Measurements from ENCODE around the gene SV2A. TPM values are rescaled to one million over a fixed set of nuclear protein-coding genes. Genes with fewer than 3 reads are reported as not detected.
A peak's percentile ranks its signal among the peaks of the same experiment; 100 is the strongest.

SV2A gene
- total RNA-seq (2021) (36.5 to 47.1 TPM (median 38.3 TPM) in 3 replicates), Bru-seq, nascent RNA (percentile 65 among the genes with signal in this experiment)
- long read RNA-seq, experiment 1, full-length matches to known transcripts: 125 of 188 reads
- long read RNA-seq, experiment 1, partial matches to known transcripts: 45 of 188 reads
- long read RNA-seq, experiment 1, other reads (novel, unspliced or antisense): 18 of 188 reads
- long read RNA-seq, experiment 2, full-length matches to known transcripts: 8 of 84 reads
- long read RNA-seq, experiment 2, partial matches to known transcripts: 70 of 84 reads
- long read RNA-seq, experiment 2, other reads (novel, unspliced or antisense): 6 of 84 reads
- long read RNA-seq, experiment 3, partial matches to known transcripts: 5 of 18 reads
- long read RNA-seq, experiment 3, other reads (novel, unspliced or antisense): 13 of 18 reads

- peak; percentile 86 for ATAC-seq
Measured at GRCh38 chr1:149917571-149918144, at the start of gene SV2A. Gene SV2A, minus strand, starts transcription at chr1:149917844. Its CDS starts 4,004 bp downstream, at chr1:149913840.

More at GRCh38 chr1:149917571-149918144, at the start of gene SV2A:
- Mint-ChIP-seq H3K36me3 (peaks cover 8% of the 10 kb centered on the region), H3K9me3 (no peaks in the 10 kb centered on the region), H3K4me3 (peak within 1 kb of the TSS; percentile 91), H3K27ac (no peak within 1 kb of the TSS), H3K27me3 (ENCODE audit: low read depth) (no peaks in the 10 kb centered on the region), H3K4me1 (peaks cover 23% of the 10 kb centered on the region)
- ChIA-PET POLR2A (interaction anchor here (1.9 kb wide), 1 partner anchor 30 kb away, joined by 4 read pairs; a partner anchor contains a TSS), CTCF (no interaction called here)
- peak; percentile 72 for DNase-seq (ENCODE audit: low spot score)
- TF ChIP-seq, protein P1, sequence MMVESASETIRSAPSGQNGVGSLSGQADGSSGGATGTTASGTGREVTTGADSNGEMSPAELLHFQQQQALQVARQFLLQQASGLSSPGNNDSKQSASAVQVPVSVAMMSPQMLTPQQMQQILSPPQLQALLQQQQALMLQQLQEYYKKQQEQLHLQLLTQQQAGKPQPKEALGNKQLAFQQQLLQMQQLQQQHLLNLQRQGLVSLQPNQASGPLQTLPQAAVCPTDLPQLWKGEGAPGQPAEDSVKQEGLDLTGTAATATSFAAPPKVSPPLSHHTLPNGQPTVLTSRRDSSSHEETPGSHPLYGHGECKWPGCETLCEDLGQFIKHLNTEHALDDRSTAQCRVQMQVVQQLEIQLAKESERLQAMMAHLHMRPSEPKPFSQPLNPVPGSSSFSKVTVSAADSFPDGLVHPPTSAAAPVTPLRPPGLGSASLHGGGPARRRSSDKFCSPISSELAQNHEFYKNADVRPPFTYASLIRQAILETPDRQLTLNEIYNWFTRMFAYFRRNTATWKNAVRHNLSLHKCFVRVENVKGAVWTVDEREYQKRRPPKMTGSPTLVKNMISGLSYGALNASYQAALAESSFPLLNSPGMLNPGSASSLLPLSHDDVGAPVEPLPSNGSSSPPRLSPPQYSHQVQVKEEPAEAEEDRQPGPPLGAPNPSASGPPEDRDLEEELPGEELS (CRISPR knock-in tag; IDR thresholded peaks at IDR 0.05): no peak
- TF ChIP-seq ZNF138 (CRISPR knock-in tag; conservative IDR thresholded peaks at IDR 0.05) (no peak), SMAD3 (CRISPR knock-in tag; IDR thresholded peaks at IDR 0.05; ENCODE audit: borderline replicate concordance) (no peak), PRRX2 (CRISPR knock-in tag; IDR thresholded peaks at IDR 0.05) (no peak), KAT7 (CRISPR knock-in tag; IDR thresholded peaks at IDR 0.05; ENCODE audit: borderline replicate concordance) (no peak), ZNF532 (CRISPR knock-in tag; IDR thresholded peaks at IDR 0.05; ENCODE audit: borderline replicate concordance) (no peak), CREM (CRISPR knock-in tag; IDR thresholded peaks at IDR 0.05) (no peak), HMGXB4 (CRISPR knock-in tag; IDR thresholded peaks at IDR 0.05) (no peak), TEAD4 (CRISPR knock-in tag; IDR thresholded peaks at IDR 0.05) (no peak), MAX (CRISPR knock-in tag; IDR thresholded peaks at IDR 0.05) (no peak), SP1 (CRISPR knock-in tag; conservative IDR thresholded peaks at IDR 0.05) (peak; percentile 57), ELF4 (CRISPR knock-in tag; IDR thresholded peaks at IDR 0.05; ENCODE audit: low read depth) (no peak), GABPB1 (CRISPR knock-in tag; IDR thresholded peaks at IDR 0.05) (peak; percentile 46)
- TF ChIP-seq, protein P2, sequence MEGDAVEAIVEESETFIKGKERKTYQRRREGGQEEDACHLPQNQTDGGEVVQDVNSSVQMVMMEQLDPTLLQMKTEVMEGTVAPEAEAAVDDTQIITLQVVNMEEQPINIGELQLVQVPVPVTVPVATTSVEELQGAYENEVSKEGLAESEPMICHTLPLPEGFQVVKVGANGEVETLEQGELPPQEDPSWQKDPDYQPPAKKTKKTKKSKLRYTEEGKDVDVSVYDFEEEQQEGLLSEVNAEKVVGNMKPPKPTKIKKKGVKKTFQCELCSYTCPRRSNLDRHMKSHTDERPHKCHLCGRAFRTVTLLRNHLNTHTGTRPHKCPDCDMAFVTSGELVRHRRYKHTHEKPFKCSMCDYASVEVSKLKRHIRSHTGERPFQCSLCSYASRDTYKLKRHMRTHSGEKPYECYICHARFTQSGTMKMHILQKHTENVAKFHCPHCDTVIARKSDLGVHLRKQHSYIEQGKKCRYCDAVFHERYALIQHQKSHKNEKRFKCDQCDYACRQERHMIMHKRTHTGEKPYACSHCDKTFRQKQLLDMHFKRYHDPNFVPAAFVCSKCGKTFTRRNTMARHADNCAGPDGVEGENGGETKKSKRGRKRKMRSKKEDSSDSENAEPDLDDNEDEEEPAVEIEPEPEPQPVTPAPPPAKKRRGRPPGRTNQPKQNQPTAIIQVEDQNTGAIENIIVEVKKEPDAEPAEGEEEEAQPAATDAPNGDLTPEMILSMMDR (IDR thresholded peaks at IDR 0.05): no peak
- TF ChIP-seq, protein P3, sequence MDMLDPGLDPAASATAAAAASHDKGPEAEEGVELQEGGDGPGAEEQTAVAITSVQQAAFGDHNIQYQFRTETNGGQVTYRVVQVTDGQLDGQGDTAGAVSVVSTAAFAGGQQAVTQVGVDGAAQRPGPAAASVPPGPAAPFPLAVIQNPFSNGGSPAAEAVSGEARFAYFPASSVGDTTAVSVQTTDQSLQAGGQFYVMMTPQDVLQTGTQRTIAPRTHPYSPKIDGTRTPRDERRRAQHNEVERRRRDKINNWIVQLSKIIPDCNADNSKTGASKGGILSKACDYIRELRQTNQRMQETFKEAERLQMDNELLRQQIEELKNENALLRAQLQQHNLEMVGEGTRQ (CRISPR knock-in tag; IDR thresholded peaks at IDR 0.05): 0 out of 2 replicates have a peak, but pooled peaks have one; percentile 10
- TF ChIP-seq, protein P4, sequence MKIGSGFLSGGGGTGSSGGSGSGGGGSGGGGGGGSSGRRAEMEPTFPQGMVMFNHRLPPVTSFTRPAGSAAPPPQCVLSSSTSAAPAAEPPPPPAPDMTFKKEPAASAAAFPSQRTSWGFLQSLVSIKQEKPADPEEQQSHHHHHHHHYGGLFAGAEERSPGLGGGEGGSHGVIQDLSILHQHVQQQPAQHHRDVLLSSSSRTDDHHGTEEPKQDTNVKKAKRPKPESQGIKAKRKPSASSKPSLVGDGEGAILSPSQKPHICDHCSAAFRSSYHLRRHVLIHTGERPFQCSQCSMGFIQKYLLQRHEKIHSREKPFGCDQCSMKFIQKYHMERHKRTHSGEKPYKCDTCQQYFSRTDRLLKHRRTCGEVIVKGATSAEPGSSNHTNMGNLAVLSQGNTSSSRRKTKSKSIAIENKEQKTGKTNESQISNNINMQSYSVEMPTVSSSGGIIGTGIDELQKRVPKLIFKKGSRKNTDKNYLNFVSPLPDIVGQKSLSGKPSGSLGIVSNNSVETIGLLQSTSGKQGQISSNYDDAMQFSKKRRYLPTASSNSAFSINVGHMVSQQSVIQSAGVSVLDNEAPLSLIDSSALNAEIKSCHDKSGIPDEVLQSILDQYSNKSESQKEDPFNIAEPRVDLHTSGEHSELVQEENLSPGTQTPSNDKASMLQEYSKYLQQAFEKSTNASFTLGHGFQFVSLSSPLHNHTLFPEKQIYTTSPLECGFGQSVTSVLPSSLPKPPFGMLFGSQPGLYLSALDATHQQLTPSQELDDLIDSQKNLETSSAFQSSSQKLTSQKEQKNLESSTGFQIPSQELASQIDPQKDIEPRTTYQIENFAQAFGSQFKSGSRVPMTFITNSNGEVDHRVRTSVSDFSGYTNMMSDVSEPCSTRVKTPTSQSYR (CRISPR knock-in tag; IDR thresholded peaks at IDR 0.05): no peak
- TF ChIP-seq, protein P5, sequence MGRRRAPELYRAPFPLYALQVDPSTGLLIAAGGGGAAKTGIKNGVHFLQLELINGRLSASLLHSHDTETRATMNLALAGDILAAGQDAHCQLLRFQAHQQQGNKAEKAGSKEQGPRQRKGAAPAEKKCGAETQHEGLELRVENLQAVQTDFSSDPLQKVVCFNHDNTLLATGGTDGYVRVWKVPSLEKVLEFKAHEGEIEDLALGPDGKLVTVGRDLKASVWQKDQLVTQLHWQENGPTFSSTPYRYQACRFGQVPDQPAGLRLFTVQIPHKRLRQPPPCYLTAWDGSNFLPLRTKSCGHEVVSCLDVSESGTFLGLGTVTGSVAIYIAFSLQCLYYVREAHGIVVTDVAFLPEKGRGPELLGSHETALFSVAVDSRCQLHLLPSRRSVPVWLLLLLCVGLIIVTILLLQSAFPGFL (CRISPR knock-in tag; IDR thresholded peaks at IDR 0.05; ENCODE audit: borderline replicate concordance): no peak
- TF ChIP-seq, protein P6, sequence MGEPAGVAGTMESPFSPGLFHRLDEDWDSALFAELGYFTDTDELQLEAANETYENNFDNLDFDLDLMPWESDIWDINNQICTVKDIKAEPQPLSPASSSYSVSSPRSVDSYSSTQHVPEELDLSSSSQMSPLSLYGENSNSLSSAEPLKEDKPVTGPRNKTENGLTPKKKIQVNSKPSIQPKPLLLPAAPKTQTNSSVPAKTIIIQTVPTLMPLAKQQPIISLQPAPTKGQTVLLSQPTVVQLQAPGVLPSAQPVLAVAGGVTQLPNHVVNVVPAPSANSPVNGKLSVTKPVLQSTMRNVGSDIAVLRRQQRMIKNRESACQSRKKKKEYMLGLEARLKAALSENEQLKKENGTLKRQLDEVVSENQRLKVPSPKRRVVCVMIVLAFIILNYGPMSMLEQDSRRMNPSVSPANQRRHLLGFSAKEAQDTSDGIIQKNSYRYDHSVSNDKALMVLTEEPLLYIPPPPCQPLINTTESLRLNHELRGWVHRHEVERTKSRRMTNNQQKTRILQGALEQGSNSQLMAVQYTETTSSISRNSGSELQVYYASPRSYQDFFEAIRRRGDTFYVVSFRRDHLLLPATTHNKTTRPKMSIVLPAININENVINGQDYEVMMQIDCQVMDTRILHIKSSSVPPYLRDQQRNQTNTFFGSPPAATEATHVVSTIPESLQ (CRISPR knock-in tag; IDR thresholded peaks at IDR 0.05): no peak
